Muscle of arm (tissue), 14 donors: ENCODE measurements around the gene RPRD1B. TPM values are rescaled to one million over a fixed set of nuclear protein-coding genes. Genes with fewer than 3 reads are reported as not detected.

Experiments
- DNase-seq: peaks from one replicate; pipeline ENCODE4 v3.0.0-alpha.2; 2013
- long read RNA-seq, 11 donors: transcript quantifications; one replicate each; lab custom pipeline, GENCODE V29; 2026
- polyA plus RNA-seq, 12 donors: library from polyadenylated mRNA; unstranded; fragments of 120-200 nt; gene quantifications; one replicate each; pipeline ENCODE4 v1.2.1, GENCODE V29; 2013; ENCODE audit not compliant: insufficient read length in 12 of 12

RPRD1B gene, protein sequence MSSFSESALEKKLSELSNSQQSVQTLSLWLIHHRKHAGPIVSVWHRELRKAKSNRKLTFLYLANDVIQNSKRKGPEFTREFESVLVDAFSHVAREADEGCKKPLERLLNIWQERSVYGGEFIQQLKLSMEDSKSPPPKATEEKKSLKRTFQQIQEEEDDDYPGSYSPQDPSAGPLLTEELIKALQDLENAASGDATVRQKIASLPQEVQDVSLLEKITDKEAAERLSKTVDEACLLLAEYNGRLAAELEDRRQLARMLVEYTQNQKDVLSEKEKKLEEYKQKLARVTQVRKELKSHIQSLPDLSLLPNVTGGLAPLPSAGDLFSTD
- polyA plus RNA-seq, result 10 to 100 TPM in 11 of 12 donors, not detected in 1; 20.2 to 34.2 (median 28.1) TPM
- long read RNA-seq, donor 1, partial matches to known transcripts, result 12 of 17 reads
- long read RNA-seq, donor 1, other reads (novel, unspliced or antisense), result 0 of 17 reads
- long read RNA-seq, donor 2, transcript RPRD1B-201 (7 exons, 3,874 nt), result major isoform, 6 of 6 reads
- long read RNA-seq, donor 2, partial matches to known transcripts, result 0 of 6 reads
- long read RNA-seq, donor 2, other reads (novel, unspliced or antisense), result 0 of 6 reads
- long read RNA-seq, donor 3, partial matches to known transcripts, result 0 of 1 reads
- long read RNA-seq, donor 3, other reads (novel, unspliced or antisense), result 0 of 1 reads
- long read RNA-seq, donor 4, partial matches to known transcripts, result 0 of 3 reads
- long read RNA-seq, donor 4, other reads (novel, unspliced or antisense), result 0 of 3 reads
- long read RNA-seq, donor 5, transcript RPRD1B-201 (7 exons, 3,874 nt), result major isoform, 7 of 7 reads
- long read RNA-seq, donor 5, partial matches to known transcripts, result 0 of 7 reads
- long read RNA-seq, donor 5, other reads (novel, unspliced or antisense), result 0 of 7 reads
- long read RNA-seq, donor 6, partial matches to known transcripts, result 0 of 4 reads
- long read RNA-seq, donor 6, other reads (novel, unspliced or antisense), result 0 of 4 reads
- long read RNA-seq, donor 7, partial matches to known transcripts, result 0 of 3 reads
- long read RNA-seq, donor 7, other reads (novel, unspliced or antisense), result 0 of 3 reads
- long read RNA-seq, donor 8, transcript RPRD1B-201 (7 exons, 3,874 nt), result major isoform, 5 of 5 reads
- long read RNA-seq, donor 8, partial matches to known transcripts, result 0 of 5 reads
- long read RNA-seq, donor 8, other reads (novel, unspliced or antisense), result 0 of 5 reads
- long read RNA-seq, donor 9, partial matches to known transcripts, result 0 of 3 reads
- long read RNA-seq, donor 9, other reads (novel, unspliced or antisense), result 0 of 3 reads
- long read RNA-seq, donor 10, transcript RPRD1B-201 (7 exons, 3,874 nt), result major isoform, 6 of 6 reads
- long read RNA-seq, donor 10, partial matches to known transcripts, result 0 of 6 reads
- long read RNA-seq, donor 10, other reads (novel, unspliced or antisense), result 0 of 6 reads
- long read RNA-seq, donor 11, partial matches to known transcripts, result 0 of 1 reads
- long read RNA-seq, donor 11, other reads (novel, unspliced or antisense), result 0 of 1 reads

DNA sequence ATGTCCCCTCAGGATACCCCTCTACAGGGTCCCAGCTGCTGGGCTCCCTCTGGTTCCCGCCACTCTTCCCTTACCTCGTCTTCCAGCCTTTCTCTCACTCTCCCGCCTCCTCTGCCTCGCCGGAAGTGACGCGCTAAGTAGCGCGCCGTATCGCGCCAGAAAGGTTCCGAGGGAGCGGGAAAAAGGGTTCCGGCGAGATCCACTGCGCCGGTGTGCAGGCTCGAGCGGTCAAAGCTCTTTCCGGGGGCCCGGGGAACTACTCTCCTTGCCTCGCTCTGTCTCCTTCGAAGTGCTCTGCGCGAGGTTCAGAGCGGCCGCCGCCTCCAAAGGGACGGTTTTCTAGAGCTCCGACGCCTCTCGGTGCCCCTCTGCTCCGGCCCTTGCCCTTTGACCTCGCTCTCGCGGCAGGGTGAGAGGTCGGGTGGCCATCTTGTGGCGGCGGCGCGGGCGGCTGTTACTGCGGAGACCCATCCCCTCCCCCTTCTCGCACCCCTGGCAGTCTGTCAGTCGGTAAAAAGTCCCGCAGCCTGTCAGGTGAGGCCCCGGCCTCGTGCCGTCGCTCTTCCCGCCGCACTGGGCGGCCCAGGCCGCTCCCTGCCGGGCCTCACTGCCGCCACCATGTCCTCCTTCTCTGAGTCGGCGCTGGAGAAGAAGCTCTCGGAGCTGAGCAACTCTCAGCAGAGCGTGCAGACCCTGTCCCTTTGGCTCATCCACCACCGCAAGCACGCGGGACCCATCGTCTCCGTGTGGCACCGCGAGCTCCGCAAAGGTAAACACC lies at the start of gene RPRD1B, which contains the start of gene TTI1:
Gene RPRD1B, plus strand, starts transcription at position 417 of the 778 bp plus-strand sequence. Its CDS starts 202 bp downstream, at position 619.
Gene TTI1, minus strand, starts transcription at position 127 of the 778 bp plus-strand sequence. CDS start 19,640 bp downstream, outside the sequence.
- DNase-seq, result peak; percentile 96

DNA sequence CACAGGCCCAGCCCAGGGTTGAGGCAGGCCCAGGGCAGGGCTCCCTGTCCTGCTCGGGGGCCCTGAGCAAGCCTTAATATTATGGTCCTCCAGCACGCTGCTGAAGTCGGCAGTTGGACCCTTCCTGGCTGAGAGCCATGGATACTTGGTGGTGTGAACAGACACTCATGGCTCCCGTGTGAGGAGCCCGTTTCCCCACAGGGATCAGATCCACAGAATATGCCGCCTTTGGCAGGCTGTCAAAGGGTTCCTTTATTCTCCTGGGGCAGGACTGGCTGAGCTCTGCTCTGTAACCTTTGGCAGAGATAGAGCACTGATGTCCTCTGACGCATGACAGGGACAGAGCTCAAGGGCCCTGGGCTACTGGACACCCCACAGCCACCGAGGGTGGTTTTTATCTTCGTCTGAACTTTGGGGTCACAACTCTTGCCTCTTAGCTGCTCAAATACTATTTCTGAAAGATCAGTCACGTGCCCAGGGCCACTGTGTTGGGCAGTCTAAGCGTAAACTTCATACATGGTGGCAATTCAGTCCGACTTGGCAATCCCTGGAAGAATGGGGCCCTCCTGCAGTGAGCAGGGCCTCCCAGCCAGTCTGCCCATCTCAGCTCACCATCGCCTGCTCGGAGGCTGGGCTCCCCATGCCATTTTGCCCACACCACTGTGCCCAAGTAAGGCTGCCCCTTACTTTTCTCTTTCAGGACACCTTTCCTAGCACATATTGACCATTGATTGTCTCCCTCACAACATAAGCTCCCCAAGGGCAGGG lies 49.3 kb upstream of the RPRD1B start:
- DNase-seq, result no peak

DNA sequence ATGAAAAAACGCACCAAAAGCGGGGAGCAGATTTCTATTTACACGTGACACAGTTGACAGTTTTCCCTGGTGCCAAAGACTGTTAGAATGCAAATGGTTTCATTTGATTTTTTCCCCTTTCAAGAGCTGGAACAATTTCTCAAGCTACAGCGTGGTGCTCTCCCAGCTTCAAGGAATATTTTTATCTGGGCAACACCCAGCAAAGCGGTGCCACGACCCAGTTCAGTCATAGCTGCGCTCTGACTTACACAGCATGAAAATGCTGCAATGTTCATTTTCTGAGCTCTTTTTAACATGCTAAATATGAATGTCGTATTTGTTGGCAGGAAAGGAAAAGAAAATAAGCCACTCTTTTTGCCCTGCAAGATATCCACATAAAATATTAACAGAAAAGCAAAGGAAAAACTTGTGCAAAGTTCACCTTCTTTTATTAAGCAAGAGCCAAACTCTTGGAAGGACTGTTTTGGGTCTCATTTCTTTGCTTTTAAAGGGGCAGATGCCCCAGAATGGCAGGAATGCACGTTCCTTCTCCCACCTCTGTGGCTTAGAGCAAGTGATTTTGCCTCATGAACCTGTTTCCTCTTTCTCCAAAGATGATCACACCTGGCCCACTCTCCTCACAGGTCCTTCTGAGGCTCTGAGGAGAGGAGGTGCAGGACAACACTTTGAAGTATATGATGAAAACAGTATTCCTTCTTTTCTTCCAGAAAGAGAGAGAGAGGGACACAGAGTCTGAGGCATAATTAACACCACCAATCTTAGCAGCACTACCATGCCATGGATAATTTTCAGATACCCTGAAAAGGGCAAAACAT lies 47.3 kb upstream of the RPRD1B start:
- DNase-seq, result no peak

DNA sequence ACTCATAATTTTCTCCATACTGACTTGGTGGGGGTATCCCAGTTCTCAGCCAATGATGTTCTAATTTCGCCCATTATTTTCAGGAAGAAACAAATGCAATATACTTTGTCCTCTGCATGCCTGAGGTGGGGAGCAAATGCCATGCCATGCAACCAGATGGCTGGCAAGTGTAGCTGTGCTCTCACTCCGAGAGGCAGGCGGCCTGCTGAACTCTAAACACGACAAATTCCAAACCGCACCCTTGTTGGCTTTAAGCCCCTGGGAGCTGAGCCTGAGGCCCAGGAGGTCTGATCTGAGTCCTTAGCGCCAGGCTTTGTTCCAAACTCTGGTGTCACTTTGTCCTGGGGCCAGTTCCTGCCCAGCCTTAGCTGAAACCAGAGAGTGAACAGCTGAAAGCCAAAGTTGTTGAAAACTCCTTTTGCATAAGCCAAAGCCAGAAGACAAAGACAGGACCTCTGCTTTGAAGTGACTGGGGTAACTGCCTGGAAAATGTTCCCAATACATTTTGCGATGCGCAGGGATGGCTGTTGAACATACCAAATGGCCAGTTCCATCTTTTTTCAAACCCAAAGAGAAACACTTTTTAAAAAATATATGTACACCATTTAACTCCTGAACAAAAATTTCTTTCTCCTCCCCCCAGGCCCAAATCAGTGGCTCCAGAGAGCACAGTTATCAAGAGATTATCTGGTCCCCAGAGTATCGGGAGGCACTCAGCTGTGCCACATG lies 46.5 kb upstream of the RPRD1B start:
- peak; percentile 61 for DNase-seq

DNA sequence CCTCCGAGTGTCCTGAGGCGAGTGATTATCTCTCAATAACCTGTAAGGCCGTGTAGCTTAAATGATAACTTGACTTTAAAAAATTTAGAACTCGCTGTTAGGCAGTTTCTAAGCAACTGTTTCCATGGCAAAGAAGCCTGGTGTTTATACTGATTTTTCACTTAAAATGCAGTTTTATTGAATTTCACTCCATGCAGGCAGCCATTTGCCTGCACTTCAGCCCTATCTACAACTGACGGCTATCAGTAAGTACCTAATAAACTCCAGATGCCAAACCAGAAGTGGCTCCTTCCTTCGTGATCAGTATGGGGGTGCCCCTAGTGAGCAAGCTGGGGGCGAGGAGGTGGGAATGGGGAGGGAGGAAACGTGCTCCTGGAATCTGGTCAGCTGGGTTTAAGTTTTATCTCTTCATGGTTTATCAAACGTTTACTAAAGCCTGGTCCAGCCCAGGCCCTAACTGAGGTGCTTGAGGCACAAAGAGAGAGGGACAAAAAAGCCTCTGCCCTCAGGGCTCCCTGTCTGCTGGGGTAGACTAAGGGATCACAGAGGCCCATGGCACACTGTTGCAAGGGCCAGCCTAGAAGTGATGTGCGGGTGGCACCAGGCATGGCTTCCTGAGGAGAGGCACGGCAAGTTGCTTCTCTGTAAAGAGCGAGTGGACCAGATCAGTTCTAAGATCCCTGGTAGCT lies 45.8 kb upstream of the RPRD1B start:
- DNase-seq, result no peak

DNA sequence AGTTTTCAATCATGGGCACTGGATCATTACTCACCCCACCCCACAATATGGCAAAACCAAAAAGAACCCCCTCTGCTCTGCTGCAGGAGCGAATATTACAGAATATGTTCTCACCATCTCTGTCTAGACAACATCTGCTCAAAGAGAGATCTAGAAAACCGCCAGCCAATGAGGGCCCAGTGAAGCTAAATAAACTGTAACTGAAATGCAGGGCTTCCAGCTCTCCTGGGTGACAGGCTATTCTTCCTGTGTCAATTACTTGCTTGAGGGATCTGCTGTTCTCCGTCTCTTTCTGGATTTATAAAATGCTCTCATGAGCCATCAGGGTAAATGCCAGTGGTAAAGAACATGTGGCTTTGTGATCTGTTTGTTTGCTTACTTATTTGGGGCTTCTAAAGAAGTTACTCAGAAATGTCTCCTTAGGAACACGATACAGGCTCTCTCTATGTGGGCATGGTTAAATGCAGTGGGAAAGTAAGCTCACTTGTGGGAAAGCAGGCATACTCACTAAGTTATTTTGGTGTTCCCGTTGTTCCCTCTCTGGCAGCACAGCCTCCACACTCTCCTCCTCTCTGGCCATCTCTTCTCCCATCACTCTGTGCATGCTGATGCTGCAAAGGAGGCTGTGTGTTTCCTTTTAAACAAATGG lies 45.1 kb upstream of the RPRD1B start:
- no peak for DNase-seq

DNA sequence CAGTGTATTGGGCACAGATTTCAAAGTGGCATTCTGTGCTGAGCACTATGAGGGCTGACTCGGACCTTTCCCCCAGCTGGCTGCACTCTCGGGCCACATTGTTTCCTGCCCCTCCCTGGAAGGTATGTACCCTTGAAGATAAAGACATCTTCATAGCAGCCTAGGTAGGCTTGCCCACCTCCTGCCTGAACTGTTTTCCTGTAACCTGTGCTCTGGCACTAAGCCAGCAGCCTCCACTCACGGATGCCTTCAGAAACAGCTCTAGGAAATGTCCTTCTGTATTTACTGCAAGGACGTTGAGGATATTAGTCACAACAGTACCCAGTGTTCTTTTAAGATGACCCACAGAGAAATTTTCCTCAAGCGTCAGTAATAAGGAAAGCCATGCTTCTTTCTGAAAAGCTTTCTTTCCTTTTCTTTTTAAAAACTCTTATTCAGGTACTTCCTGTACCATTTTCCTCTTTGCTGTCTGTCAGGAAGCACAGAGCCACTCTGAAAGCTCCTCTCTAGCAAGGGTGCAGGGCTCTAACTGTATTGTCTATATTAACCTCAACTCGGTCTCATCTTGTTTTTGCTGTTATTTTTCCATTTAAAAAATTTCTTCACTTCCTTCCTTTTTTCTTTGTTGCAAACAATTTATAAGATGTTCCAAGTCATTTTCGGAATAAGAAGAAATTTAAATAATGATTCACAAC lies 43.8 kb upstream of the RPRD1B start:
- no peak for DNase-seq

DNA sequence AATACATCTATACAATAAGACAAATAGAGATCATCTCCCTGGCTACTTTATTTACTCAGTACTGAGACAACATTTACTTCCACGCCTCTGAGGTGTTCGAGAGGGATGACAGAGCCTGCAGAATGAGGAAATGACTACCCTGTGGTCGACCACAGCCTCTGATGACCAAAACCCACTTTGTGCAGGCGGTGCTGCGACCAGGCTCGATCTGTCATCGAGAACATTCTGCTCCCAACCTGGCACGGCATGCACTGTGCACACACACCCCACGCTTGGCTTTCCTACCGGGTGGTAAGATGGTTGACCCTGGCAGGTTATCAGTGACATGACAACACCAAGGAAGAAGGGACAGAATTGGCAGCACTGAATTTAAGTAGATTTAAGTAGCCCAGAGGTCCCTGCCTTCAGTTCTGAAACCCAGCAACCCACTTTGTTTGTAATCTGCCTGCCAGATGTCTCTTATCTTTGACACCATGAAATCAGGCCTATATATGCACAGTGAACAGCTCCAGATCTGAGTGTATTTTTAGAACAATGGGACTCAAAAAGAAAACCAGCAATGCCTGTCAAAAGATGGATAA lies 42.9 kb upstream of the RPRD1B start:
- DNase-seq, result no peak

DNA sequence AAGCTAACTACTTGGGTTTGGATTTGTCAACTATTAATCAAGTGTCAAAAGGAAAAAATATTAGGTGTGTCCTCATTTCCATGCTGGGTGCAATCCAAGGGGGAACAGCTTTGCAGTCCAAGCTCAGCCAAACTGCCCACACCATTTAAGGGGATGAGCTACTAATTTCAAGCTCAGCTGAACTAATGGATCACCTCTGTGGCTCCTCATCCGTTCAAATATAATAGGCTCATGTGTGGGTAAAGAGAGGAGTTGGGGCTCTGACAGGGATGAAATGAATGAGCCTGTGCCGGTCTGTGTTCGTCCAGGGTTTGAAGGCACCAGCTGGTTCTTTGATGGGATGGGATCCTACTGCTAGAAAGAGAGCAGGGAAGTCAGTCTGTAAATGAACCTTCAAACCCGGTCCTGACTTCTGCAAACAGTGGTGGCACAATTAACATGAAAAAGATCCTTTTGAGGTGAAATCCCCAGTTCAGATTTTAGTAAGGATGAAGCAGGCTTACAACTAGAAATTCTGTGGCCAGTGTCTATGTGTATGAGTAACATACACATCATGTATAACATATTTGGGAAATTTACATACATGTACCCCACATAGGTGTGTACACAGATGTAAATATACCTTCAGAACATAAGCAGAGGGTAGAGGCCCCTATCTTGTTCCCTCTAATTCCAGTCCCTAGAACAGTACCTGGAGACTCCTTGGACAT lies 42.2 kb upstream of the RPRD1B start:
- DNase-seq, result no peak

DNA sequence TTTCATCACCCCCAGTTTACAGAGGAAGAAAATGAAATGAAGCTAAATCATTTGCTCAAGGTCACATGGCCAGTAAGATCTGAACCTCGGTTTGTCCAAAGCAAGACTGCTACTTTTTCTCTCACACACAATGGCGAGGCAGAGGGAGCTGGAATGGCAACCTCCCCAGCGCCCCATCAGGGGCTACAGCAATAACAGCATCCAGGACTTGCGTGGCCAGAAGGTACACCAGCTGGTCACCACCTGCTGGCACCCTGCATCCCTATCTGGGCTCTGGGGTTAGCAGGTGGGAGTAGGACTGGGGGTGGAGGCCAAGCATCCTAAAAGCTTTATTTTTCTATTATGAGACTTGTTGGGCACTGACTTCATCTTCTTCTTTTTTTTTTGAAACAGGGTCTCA lies 41.6 kb upstream of the RPRD1B start:
- no peak for DNase-seq

DNA sequence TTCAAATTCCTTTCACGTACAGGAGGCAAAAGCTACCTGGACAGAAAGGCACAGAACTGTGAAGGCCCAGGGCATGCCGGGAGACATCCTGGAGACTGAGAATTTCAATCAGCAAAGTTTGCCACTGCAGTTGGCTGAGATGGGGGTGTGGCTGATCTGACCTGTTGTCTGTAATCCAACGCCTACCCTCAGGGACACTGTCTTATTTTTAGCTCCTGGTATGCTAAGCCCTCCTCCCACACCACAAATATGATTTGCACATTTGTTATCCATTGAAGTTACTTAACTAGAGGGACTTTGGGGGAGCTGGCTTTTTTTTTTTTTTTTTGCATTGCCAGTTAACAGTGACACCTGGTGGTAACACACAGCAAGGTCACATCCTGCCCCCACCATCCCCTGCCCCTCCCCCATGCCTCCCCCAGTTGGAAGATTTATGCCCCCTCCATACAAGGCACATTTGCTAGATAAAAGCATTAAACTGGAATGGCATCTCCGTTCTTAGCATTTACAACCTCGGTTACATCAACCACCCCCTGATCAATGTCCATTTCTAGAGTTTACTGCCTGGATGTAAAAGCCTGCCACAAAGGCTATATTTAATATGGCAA lies 40.6 kb upstream of the RPRD1B start:
- peak; percentile 25 for DNase-seq

DNA sequence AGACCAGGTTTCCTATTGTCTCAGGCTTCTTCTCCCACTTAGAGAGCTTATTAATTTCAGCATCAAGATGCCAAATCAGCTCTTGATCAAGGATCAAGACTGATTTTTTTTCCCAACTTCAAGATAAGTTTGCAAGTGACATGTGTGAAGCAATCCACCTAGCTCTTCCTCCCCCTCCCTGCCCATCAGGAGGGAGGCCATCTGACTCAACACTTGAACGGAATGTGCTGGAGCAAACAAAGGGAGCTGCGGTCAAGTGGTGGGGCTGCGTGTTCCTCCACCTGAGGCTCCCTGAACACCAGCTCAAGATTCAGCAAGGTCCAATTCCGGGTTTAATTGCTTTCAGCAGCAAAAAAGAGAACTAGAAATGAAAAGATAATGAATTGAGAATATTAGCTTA lies 39.0 kb upstream of the RPRD1B start:
- DNase-seq, result no peak

DNA sequence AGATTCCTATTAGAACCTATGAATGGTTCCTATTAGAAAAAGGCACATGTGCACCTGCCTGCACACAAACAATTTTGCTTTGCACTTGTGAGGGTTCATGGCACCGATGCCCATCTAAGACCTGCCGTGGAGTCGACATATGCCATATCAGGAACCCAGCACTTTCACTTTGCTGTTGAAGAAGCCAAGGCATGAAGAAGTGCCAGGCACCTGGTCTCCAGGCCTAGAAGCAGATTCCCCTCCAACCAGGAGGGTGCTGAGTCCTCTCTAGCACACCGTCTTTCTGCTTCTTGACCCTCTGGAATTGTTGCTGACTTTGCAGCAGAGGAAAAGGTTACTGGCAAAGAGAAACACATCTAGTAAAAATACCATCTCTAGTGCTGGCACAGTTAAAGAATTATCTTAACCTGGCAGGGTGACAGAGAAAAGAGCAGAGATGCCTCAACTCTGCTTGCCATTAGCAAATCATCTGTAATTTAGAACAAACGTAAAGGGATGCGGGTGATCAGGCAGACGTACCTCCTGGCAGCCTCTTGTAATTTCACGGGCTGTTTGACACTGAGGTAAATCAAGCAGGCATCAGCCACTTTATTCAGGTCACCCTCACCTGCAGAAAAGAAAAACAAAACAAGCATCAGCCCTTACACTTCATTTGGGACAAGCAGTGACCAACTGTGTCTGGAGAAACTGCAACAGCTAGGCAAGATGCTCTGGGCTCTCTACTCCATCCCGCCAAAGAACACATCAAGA lies 37.5 kb upstream of the RPRD1B start:
- DNase-seq, result no peak

DNA sequence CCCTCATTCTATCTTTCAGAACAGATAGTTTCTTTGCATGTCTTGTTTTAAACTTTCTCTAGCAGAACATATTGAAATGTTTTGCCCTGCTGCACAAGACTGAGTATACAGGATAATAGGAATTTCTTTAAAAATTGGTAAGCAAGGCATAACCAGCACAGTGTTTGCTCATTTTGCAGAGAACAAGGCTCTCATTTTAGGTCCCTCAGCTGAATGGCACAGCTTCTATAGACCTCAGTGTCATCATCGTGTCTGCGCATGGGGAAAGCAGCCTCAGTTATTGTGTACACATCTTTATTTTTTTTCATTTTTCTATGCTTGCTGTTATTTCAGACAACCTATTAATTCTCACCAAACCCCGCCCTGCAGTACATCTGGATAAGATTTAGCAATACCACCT lies 36.0 kb upstream of the RPRD1B start:
- DNase-seq, result no peak
